CD8-positive, alpha-beta memory T cell (primary cell): ENCODE measurements around the gene ANGPTL8. TPM values are rescaled to one million over a fixed set of nuclear protein-coding genes. Genes with fewer than 3 reads are reported as not detected.

Experiments
- CTCF ChIA-PET: fragments of 350-600 bp; sonication (Branson Sonifier 250); formaldehyde crosslinking; loops from one replicate; lab custom pipeline; 2021; ENCODE audit warnings: antibody characterized with exemption; lab: Charles Lee
- POLR2A ChIA-PET: fragments of 350-600 bp; sonication (Branson Sonifier 250); formaldehyde crosslinking; loops from one replicate; lab custom pipeline; 2021; ENCODE audit warnings: antibody characterized with exemption; lab: Charles Lee
- DNase-seq, 5 donors: peaks; one replicate each; pipeline versions ENCODE4 v3.0.0 to v3.0.0-alpha.2; 2020 to 2022; ENCODE audit warnings: mixed read lengths in 1 of 5
- H3K27ac ChIP-seq: one replicate; pipeline ENCODE4 v1.7.0; 2013; ENCODE audit warnings: low read depth, mild to moderate bottlenecking, low read length, moderate library complexity
- H3K27me3 ChIP-seq: 2 replicates; pipeline ENCODE4 v1.7.0; 2013; ENCODE audit warnings: low read length, mild to moderate bottlenecking; ENCODE audit not compliant: insufficient read depth, poor library complexity, severe bottlenecking
- H3K36me3 ChIP-seq: 2 replicates; pipeline ENCODE4 v1.7.0; 2013; ENCODE audit warnings: mild to moderate bottlenecking, low read length, moderate library complexity; ENCODE audit not compliant: insufficient read depth
- H3K4me1 ChIP-seq: 2 replicates; pipeline ENCODE4 v1.7.0; 2013; ENCODE audit warnings: mild to moderate bottlenecking, low read length, moderate library complexity; ENCODE audit not compliant: insufficient read depth
- H3K4me3 ChIP-seq: 2 replicates; pipeline ENCODE4 v1.7.0; 2013; ENCODE audit warnings: mild to moderate bottlenecking, low read length
- H3K9me3 ChIP-seq: 2 replicates; pipeline ENCODE4 v1.7.0; 2013; ENCODE audit warnings: mild to moderate bottlenecking, low read length
- H3K27ac Mint-ChIP-seq, 8 donors: one replicate each; pipeline ENCODE4 v1.8.0; 2020 to 2021; ENCODE audit warnings: mixed read lengths in 8 of 8, mild to moderate bottlenecking in 6 of 8, inconsistent platforms in 3 of 8, moderate library complexity in 3 of 8
- H3K27me3 Mint-ChIP-seq, 2 donors: one replicate each; pipeline ENCODE4 v1.8.0; 2020 to 2021; ENCODE audit warnings: mixed read lengths in 2 of 2, mild to moderate bottlenecking in 1 of 2, moderate library complexity in 1 of 2
- H3K36me3 Mint-ChIP-seq, 3 donors: one replicate each; pipeline ENCODE4 v1.8.0; 2020 to 2021; ENCODE audit warnings: mixed read lengths in 3 of 3, inconsistent platforms in 1 of 3, mild to moderate bottlenecking in 1 of 3
- H3K4me1 Mint-ChIP-seq, 3 donors: one replicate each; pipeline ENCODE4 v1.8.0; 2020 to 2021; ENCODE audit warnings: mixed read lengths in 3 of 3, inconsistent platforms in 1 of 3, mild to moderate bottlenecking in 1 of 3
- H3K4me3 Mint-ChIP-seq, 7 donors: one replicate each; pipeline ENCODE4 v1.8.0; 2020 to 2021; ENCODE audit warnings: mixed read lengths in 7 of 7, mild to moderate bottlenecking in 6 of 7, moderate library complexity in 4 of 7, inconsistent platforms in 2 of 7
- H3K9me3 Mint-ChIP-seq, 5 donors: one replicate each; pipeline ENCODE4 v1.8.0; 2020 to 2022; ENCODE audit warnings: mixed read lengths in 5 of 5, mild to moderate bottlenecking in 3 of 5, moderate library complexity in 2 of 5, inconsistent platforms in 1 of 5
- polyA plus RNA-seq: library from polyadenylated mRNA; unstranded; fragments of 300-500 nt; fragmentation: Illumina TruSeq; gene quantifications from one replicate; pipeline ENCODE4 v1.2.3, GENCODE V29; 2021
- total RNA-seq, 2 experiments: library from RNA; stranded (reverse); gene quantifications; one replicate each; pipeline ENCODE4 v1.2.3, GENCODE V29; 2021

The ANGPTL8 gene
- total and polyA plus RNA-seq, 3 experiments from 2014 or later = not detected

GRCh38 chr19:11225815-11226214, 13.6 kb upstream of the ANGPTL8 start:
- Mint-ChIP-seq H3K27ac (no peak overlapping the region), H3K9me3 (peaks cover 7 to 16% (median 7%) of the 10 kb centered on the region in 5 donors), H3K27me3 (peaks cover 6 to 12% of the 10 kb centered on the region in 2 donors), H3K36me3 (peaks cover 0 to 8% (median 0%) of the 10 kb centered on the region in 3 donors), H3K4me1 (no peaks in the 10 kb centered on the region), H3K4me3 (no peak overlapping the region)
- H3K36me3 ChIP-seq = no peaks in the 10 kb centered on the region
- DNase-seq = no peak
- ChIA-PET POLR2A (no interaction called here), CTCF (no interaction called here)
- H3K9me3 ChIP-seq = peaks cover 6% of the 10 kb centered on the region
- H3K4me1 ChIP-seq = no peaks in the 10 kb centered on the region
- H3K27ac ChIP-seq = no peak overlapping the region
- no peak overlapping the region for H3K4me3 ChIP-seq
- H3K27me3 ChIP-seq = no peaks in the 10 kb centered on the region

- H3K4me3 ChIP-seq = no peak overlapping the region
- POLR2A ChIA-PET = no interaction called here
- no peak for DNase-seq
- H3K27me3 ChIP-seq = no peaks in the 10 kb centered on the region
- CTCF ChIA-PET = no interaction called here
- no peaks in the 10 kb centered on the region for H3K4me1 ChIP-seq
- H3K9me3 ChIP-seq = peaks cover under 1% of the 10 kb centered on the region
- H3K4me3 Mint-ChIP-seq = no peak overlapping the region
- no peak overlapping the region for H3K27ac Mint-ChIP-seq
- H3K4me1 Mint-ChIP-seq = no peaks in the 10 kb centered on the region
- no peaks in the 10 kb centered on the region for H3K36me3 ChIP-seq
- peaks cover 0 to 9% (median 0%) of the 10 kb centered on the region in 5 donors for H3K9me3 Mint-ChIP-seq
- H3K36me3 Mint-ChIP-seq = no peaks in the 10 kb centered on the region
- no peak overlapping the region for H3K27ac ChIP-seq
- H3K27me3 Mint-ChIP-seq = peaks cover 5 to 6% of the 10 kb centered on the region in 2 donors
Measured at GRCh38 chr19:11226716-11227166, 12.7 kb upstream of the ANGPTL8 start.

- peak in 1 of 5 donors; percentile 6 for DNase-seq
- Mint-ChIP-seq H3K27me3 (peaks cover 5 to 6% of the 10 kb centered on the region in 2 donors), H3K4me3 (no peak overlapping the region), H3K27ac (no peak overlapping the region), H3K4me1 (no peaks in the 10 kb centered on the region), H3K36me3 (no peaks in the 10 kb centered on the region), H3K9me3 (peaks cover 0 to 6% (median 0%) of the 10 kb centered on the region in 5 donors)
- H3K36me3 ChIP-seq = no peaks in the 10 kb centered on the region
- CTCF ChIA-PET = no interaction called here
- no peaks in the 10 kb centered on the region for H3K4me1 ChIP-seq
- no peak overlapping the region for H3K27ac ChIP-seq
- no peaks in the 10 kb centered on the region for H3K27me3 ChIP-seq
- no peak overlapping the region for H3K4me3 ChIP-seq
- POLR2A ChIA-PET = no interaction called here
- no peaks in the 10 kb centered on the region for H3K9me3 ChIP-seq
Measured at GRCh38 chr19:11227195-11227886, 12.1 kb upstream of the ANGPTL8 start.

- Histone ChIP-seq H3K4me1 (no peaks in the 10 kb centered on the region), H3K9me3 (no peaks in the 10 kb centered on the region), H3K4me3 (no peak overlapping the region), H3K36me3 (no peaks in the 10 kb centered on the region), H3K27ac (no peak overlapping the region), H3K27me3 (no peaks in the 10 kb centered on the region)
- H3K4me3 Mint-ChIP-seq = no peak overlapping the region
- H3K36me3 Mint-ChIP-seq = no peaks in the 10 kb centered on the region
- DNase-seq = no peak
- CTCF ChIA-PET = no interaction called here
- H3K9me3 Mint-ChIP-seq = peaks cover 0 to 3% (median 0%) of the 10 kb centered on the region in 5 donors
- H3K4me1 Mint-ChIP-seq = no peaks in the 10 kb centered on the region
- POLR2A ChIA-PET = no interaction called here
- H3K27me3 Mint-ChIP-seq = peaks cover 3 to 5% of the 10 kb centered on the region in 2 donors
- no peak overlapping the region for H3K27ac Mint-ChIP-seq
Measured at GRCh38 chr19:11230621-11231386, 8.6 kb upstream of the ANGPTL8 start.

GRCh38 chr19:11232555-11232954, 6.9 kb upstream of the ANGPTL8 start:
- no peaks in the 10 kb centered on the region for H3K4me1 Mint-ChIP-seq
- DNase-seq = no peak
- CTCF ChIA-PET = no interaction called here

DNA sequence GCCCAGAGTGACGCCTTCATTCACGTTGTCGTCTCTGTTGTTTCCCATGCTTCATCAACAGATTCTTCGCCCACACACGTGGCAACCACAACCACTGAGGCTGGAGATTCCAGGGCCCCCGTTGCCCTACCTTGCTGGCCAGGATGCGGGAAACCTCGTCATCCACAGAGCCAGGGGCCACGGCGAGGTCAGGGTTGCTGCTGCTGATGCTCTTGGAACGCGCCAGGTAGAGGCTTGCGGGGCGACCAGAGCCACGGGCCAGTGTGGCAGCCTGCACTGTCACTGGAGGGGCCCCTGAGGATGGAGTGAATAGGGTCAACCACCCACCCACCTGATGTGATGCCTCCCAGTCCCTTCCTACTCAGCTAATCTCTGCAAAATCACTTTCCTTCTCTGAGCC, 6.3 kb upstream of the ANGPTL8 start:
- H3K9me3 Mint-ChIP-seq = peaks cover 0 to 5% (median 3%) of the 10 kb centered on the region in 5 donors
- POLR2A ChIA-PET = no interaction called here

More at GRCh38 chr19:11232555-11232954, 6.9 kb upstream of the ANGPTL8 start:
- Histone ChIP-seq H3K36me3 (no peaks in the 10 kb centered on the region), H3K27ac (no peak overlapping the region), H3K9me3 (no peaks in the 10 kb centered on the region), H3K27me3 (no peaks in the 10 kb centered on the region), H3K4me3 (no peak overlapping the region), H3K4me1 (no peaks in the 10 kb centered on the region)
- Mint-ChIP-seq H3K9me3 (peaks cover 0 to 5% (median 0%) of the 10 kb centered on the region in 5 donors), H3K27ac (no peak overlapping the region), H3K36me3 (no peaks in the 10 kb centered on the region), H3K27me3 (peaks cover 1 to 5% of the 10 kb centered on the region in 2 donors), H3K4me3 (no peak overlapping the region)
- POLR2A ChIA-PET = no interaction called here

GRCh38 chr19:11234486-11235075, 4.8 kb upstream of the ANGPTL8 start:
- H3K27ac ChIP-seq = no peak overlapping the region
- H3K4me1 ChIP-seq = no peaks in the 10 kb centered on the region
- ChIA-PET POLR2A (no interaction called here), CTCF (interaction anchor here (0.6 kb wide), 1 partner anchor 63 kb away, joined by 3 read pairs; no protein-coding TSS in a partner anchor)
- H3K27me3 Mint-ChIP-seq = peaks cover under 1 to 3% of the 10 kb centered on the region in 2 donors
- no peaks in the 10 kb centered on the region for H3K27me3 ChIP-seq
- H3K9me3 ChIP-seq = peaks cover 9% of the 10 kb centered on the region
- no peaks in the 10 kb centered on the region for H3K4me1 Mint-ChIP-seq
- no peak overlapping the region for H3K4me3 ChIP-seq
- H3K36me3 Mint-ChIP-seq = no peaks in the 10 kb centered on the region
- H3K36me3 ChIP-seq = no peaks in the 10 kb centered on the region
- H3K4me3 Mint-ChIP-seq = no peak overlapping the region
- H3K27ac Mint-ChIP-seq = no peak overlapping the region
- H3K9me3 Mint-ChIP-seq = peaks cover 5 to 15% (median 10%) of the 10 kb centered on the region in 5 donors
- DNase-seq = no peak

More for the DNA sequence above, 6.3 kb upstream of the ANGPTL8 start:
- Mint-ChIP-seq H3K27ac (no peak overlapping the region), H3K36me3 (no peaks in the 10 kb centered on the region), H3K4me1 (no peaks in the 10 kb centered on the region), H3K27me3 (peaks cover 1 to 5% of the 10 kb centered on the region in 2 donors), H3K4me3 (no peak overlapping the region)
- Histone ChIP-seq H3K27me3 (no peaks in the 10 kb centered on the region), H3K4me1 (no peaks in the 10 kb centered on the region), H3K4me3 (no peak overlapping the region), H3K36me3 (no peaks in the 10 kb centered on the region), H3K9me3 (no peaks in the 10 kb centered on the region), H3K27ac (no peak overlapping the region)
- CTCF ChIA-PET = no interaction called here
- no peak for DNase-seq
